Measurements from ENCODE around the gene DBP.

DNA sequence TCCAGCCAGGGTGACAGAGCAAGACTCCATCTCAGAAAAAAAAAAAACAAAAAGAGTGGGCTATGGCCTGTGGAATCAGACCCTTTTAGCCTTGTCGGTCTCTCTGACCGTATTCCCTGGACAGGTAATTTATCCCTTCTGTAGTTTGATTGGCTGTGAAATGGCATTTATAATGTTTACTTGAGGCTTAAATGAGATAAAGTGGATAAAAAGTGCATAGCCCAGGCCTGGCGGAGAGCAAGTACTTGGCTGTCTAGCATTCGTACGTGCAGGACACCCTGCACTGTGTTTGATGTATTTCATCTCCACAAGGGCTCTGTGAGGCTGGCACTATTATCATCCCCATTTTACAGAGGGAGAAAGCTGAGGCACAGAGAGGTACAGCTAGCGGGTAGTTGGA, 28.6 kb upstream of the DBP start:
- TF ChIP-seq CTCF (IDR thresholded peaks at IDR 0.05) (no peak), ZFX (IDR thresholded peaks at IDR 0.05; ENCODE audit: borderline replicate concordance) (no peak)
